Right lobe of liver (tissue), 6 donors: ENCODE measurements around the gene HRK. TPM values are rescaled to one million over a fixed set of nuclear protein-coding genes. Genes with fewer than 3 reads are reported as not detected.
A peak's percentile ranks its signal among the peaks of the same experiment; 100 is the strongest.

Experiments
- ATAC-seq, 4 donors: fragments of 200-7000 bp; cut with Tn5 transposase; one replicate each; pipeline ENCODE4 v1.9.1; 2020; ENCODE audit warnings: mild to moderate bottlenecking in 4 of 4, moderate library complexity in 4 of 4
- DNase-seq, 3 donors: peaks; one replicate each; pipeline ENCODE4 v3.0.0-alpha.2; 2020
- H3K27ac ChIP-seq, 3 donors: fragments of 200-600 bp; one replicate each; pipeline ENCODE4 v1.8.0; 2022
- H3K27me3 ChIP-seq, 2 donors: fragments of 200-600 bp; one replicate each; pipeline ENCODE4 v1.8.0; 2022
- H3K36me3 ChIP-seq, 4 donors: fragments of 200-600 bp; sonication (generic) in 1 of 4; one replicate each; pipeline versions ENCODE4 v1.5.1 to v1.8.0; 2017 to 2022; ENCODE audit warnings: control low read depth in 1 of 4
- H3K4me1 ChIP-seq, 4 donors: fragments of 200-600 bp; sonication (generic) in 1 of 4; one replicate each; pipeline versions ENCODE4 v1.5.1 to v1.8.0; 2017 to 2022; ENCODE audit warnings: control low read depth in 1 of 4
- H3K4me3 ChIP-seq, 3 donors: fragments of 200-600 bp; one replicate each; pipeline ENCODE4 v1.8.0; 2022
- H3K9me3 ChIP-seq, 4 donors: fragments of 200-600 bp; sonication (generic) in 1 of 4; one replicate each; pipeline versions ENCODE4 v1.5.1 to v1.8.0; 2017 to 2022; ENCODE audit warnings: control low read depth in 1 of 4
- POLR2A ChIP-seq: fragments of 450-650 bp; IDR thresholded peaks from one replicate; pipeline ENCODE4 v1.6.1; 2017; ENCODE audit warnings: antibody characterized with exemption, mild to moderate bottlenecking
- WGBS: methylation state at CpG from one replicate; pipeline ENCODE4 v1.1.6; 2018; ENCODE audit warnings: low coverage, low lambda C conversion rate; ENCODE audit not compliant: insufficient coverage; ENCODE audit errors: missing lambda C conversion rate; 5-methylcytosine and 5-hydroxymethylcytosine counted together
- intact Hi-C, 2 donors: fragments of 100-400 bp; cut with DNase I; formaldehyde crosslinking; loops; one replicate each; pipeline versions ENCODE4 v1.11.2 to v1.14.1; 2022
- total RNA-seq, 6 experiments: library from RNA; depleted of rRNA in 2 of 6; stranded (reverse); fragments of >200 nt in 2 of 6; fragmentation: NEBNext Ultra II Directional in 3 of 6; extraction: Animal tissue kit (Norgen Biotek cat#: 25700) in 3 of 6; gene quantifications; one replicate each; pipeline versions ENCODE4 v1.1.0 to v1.2.4, GENCODE V29; 2016 to 2023
- TF ChIP-seq, protein P1 (sequence below), 4 donors: fragments of 200-600 bp in 3 of 4; fragments of 450-650 bp in 1 of 4; IDR thresholded peaks; one replicate each; pipeline versions ENCODE4 v1.5.1 to v1.8.0; 2016 to 2022; ENCODE audit warnings: antibody characterized with exemption in 4 of 4, mild to moderate bottlenecking in 2 of 4
- donor health status: DM: no; HTN: yes; CAD: no.
- donor health status: DM: no; HTN: no; CAD: no.
- donor health status: DM: no; HTN: no; CAD: no.
- donor health status: DM: no; HTN: yes; CAD: no.
- donor health status: DM: no; HTN: yes; CAD: no.

HRK gene
- total RNA-seq, 6 experiments from 2014 or later: not detected

GRCh38 chr12:116926283-116927243, 45.3 kb upstream of the HRK start:
- Histone ChIP-seq H3K9me3 (no peaks in the 10 kb centered on the region), H3K4me1 (peaks cover 0 to 3% (median 0%) of the 10 kb centered on the region in 4 donors), H3K27ac (no peak overlapping the region), H3K27me3 (no peaks in the 10 kb centered on the region), H3K4me3 (no peak overlapping the region), H3K36me3 (peaks cover 0 to 2% (median 0%) of the 10 kb centered on the region in 4 donors)
- TF ChIP-seq POLR2A: no peak
- TF ChIP-seq, protein P1, sequence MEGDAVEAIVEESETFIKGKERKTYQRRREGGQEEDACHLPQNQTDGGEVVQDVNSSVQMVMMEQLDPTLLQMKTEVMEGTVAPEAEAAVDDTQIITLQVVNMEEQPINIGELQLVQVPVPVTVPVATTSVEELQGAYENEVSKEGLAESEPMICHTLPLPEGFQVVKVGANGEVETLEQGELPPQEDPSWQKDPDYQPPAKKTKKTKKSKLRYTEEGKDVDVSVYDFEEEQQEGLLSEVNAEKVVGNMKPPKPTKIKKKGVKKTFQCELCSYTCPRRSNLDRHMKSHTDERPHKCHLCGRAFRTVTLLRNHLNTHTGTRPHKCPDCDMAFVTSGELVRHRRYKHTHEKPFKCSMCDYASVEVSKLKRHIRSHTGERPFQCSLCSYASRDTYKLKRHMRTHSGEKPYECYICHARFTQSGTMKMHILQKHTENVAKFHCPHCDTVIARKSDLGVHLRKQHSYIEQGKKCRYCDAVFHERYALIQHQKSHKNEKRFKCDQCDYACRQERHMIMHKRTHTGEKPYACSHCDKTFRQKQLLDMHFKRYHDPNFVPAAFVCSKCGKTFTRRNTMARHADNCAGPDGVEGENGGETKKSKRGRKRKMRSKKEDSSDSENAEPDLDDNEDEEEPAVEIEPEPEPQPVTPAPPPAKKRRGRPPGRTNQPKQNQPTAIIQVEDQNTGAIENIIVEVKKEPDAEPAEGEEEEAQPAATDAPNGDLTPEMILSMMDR (IDR thresholded peaks at IDR 0.05): no peak
- DNase-seq (no peak), ATAC-seq (no peak)
- intact Hi-C loops: no loop called here
- 85% methylated on average over 8 of the region's 8 CpGs for WGBS

GRCh38 chr12:116924558-116925453, 43.6 kb upstream of the HRK start:
- Histone ChIP-seq H3K4me3 (no peak overlapping the region), H3K27me3 (no peaks in the 10 kb centered on the region), H3K27ac (no peak overlapping the region), H3K9me3 (no peaks in the 10 kb centered on the region), H3K36me3 (peaks cover 0 to 2% (median 0%) of the 10 kb centered on the region in 4 donors), H3K4me1 (peaks cover 0 to 4% (median under 1%) of the 10 kb centered on the region in 4 donors)
- DNase-seq (no peak), ATAC-seq (peak in 1 of 4 donors; percentile 46)
- intact Hi-C loops: no loop called here
- WGBS: 77% methylated on average over 4 of the region's 5 CpGs
- TF ChIP-seq, protein P1 (IDR thresholded peaks at IDR 0.05): no peak
- no peak for TF ChIP-seq POLR2A

DNA sequence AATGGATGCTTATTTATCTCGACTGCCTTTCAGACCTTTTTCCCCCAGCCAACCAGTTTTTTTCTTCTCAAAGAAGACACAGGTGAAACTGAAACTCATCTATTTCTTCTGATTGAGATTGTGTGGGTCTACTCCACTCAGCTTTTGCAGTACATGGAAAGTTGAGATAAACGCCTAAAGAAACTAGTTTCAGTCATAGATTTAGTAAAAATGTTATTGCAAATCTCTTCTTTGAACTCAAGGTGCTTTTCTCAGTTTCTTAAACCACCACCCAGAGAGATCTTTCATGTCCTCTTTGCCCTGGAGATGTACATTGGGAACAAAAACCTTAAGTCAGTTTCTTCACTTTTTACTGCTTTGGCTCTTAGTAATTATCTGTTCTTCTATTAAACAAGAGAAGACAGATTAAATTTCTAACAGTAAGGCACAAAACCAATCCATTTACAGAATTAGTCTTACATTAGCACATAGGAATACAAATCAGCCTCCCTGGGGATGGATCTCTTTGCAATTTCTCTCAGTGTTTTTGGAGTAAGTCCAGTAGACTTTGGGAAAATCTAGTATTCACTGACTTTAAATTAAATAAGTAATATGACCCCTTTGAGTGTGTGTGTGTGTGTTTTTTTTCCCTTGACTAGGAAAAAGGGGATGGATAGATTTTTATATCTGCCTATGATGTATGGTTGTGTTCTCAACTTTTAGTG, 41.1 kb upstream of the HRK start:
- TF ChIP-seq, protein P1 (IDR thresholded peaks at IDR 0.05): no peak
- TF ChIP-seq POLR2A: no peak
- intact Hi-C loops: no loop called here
- no peaks in the 10 kb centered on the region for H3K27me3 ChIP-seq
- no peak overlapping the region for H3K27ac ChIP-seq
- 67% methylated on average over 2 of the region's 2 CpGs for WGBS
- H3K9me3 ChIP-seq: no peaks in the 10 kb centered on the region
- ATAC-seq (no peak), DNase-seq (no peak)
- H3K36me3 ChIP-seq: no peaks in the 10 kb centered on the region
- no peak overlapping the region for H3K4me3 ChIP-seq
- H3K4me1 ChIP-seq: peaks cover 0 to 11% (median 4%) of the 10 kb centered on the region in 4 donors

- Histone ChIP-seq H3K36me3 (no peaks in the 10 kb centered on the region), H3K4me3 (no peak overlapping the region), H3K9me3 (no peaks in the 10 kb centered on the region), H3K27me3 (no peaks in the 10 kb centered on the region), H3K4me1 (peaks cover 0 to 11% (median 4%) of the 10 kb centered on the region in 4 donors), H3K27ac (no peak overlapping the region)
- WGBS: 87% methylated on average over 3 of the region's 3 CpGs
- intact Hi-C loops: no loop called here
- no peak for TF ChIP-seq POLR2A
- TF ChIP-seq, protein P1 (IDR thresholded peaks at IDR 0.05): no peak
- ATAC-seq (no peak), DNase-seq (no peak)
Measured at GRCh38 chr12:116920939-116921338, 39.7 kb upstream of the HRK start.
